Natural killer cell (primary cell): ENCODE data around the gene CTBP1. TPM values are rescaled to one million over a fixed set of nuclear protein-coding genes. Genes with fewer than 3 reads are reported as not detected.

Experiments
- ATAC-seq, 3 donors: fragments of 150-1000 bp in 2 of 3; fragments of 200-7000 bp in 1 of 3; cut with Tn5 transposase; 1 replicate in 1 of 3; 2 replicates in 2 of 3; pipeline ENCODE4 v1.10.0; 2021; ENCODE audit warnings: mild to moderate bottlenecking in 2 of 3, moderate library complexity in 2 of 3
- DNase-seq, 2 donors: peaks; one replicate each; pipeline versions ENCODE4 v3.0.0 to v3.0.0-alpha.2; 2013 to 2021; ENCODE audit warnings: mixed read lengths in 1 of 2
- H3K27ac ChIP-seq: one replicate; pipeline ENCODE4 v1.5.1; 2013; ENCODE audit warnings: mild to moderate bottlenecking, low read length
- H3K27me3 ChIP-seq: one replicate; pipeline ENCODE4 v1.6.1; 2013; ENCODE audit warnings: low read length; ENCODE audit not compliant: control insufficient read depth, insufficient read depth
- H3K36me3 ChIP-seq: one replicate; pipeline ENCODE4 v1.6.1; 2013; ENCODE audit warnings: low read length; ENCODE audit not compliant: control insufficient read depth, insufficient read depth
- H3K4me1 ChIP-seq: one replicate; pipeline ENCODE4 v1.6.1; 2013; ENCODE audit warnings: low read length; ENCODE audit not compliant: control insufficient read depth, insufficient read depth
- H3K4me3 ChIP-seq: one replicate; pipeline ENCODE4 v1.5.1; 2013; ENCODE audit warnings: low read length
- H3K9me3 ChIP-seq: one replicate; pipeline ENCODE4 v1.6.1; 2013; ENCODE audit warnings: low read length; ENCODE audit not compliant: control insufficient read depth, insufficient read depth
- H3K27ac Mint-ChIP-seq, 2 donors: one replicate each; pipeline ENCODE4 v1.8.0; 2022; ENCODE audit warnings: mild to moderate bottlenecking in 2 of 2, mixed read lengths in 2 of 2, moderate library complexity in 1 of 2
- H3K27me3 Mint-ChIP-seq, 2 donors: one replicate each; pipeline ENCODE4 v1.8.0; 2022; ENCODE audit warnings: low read depth in 2 of 2, mixed read lengths in 2 of 2
- H3K36me3 Mint-ChIP-seq: one replicate; pipeline ENCODE4 v1.8.0; 2022; ENCODE audit warnings: mixed read lengths
- H3K4me1 Mint-ChIP-seq, 2 donors: one replicate each; pipeline ENCODE4 v1.8.0; 2022; ENCODE audit warnings: mixed read lengths in 2 of 2
- H3K4me3 Mint-ChIP-seq: one replicate; pipeline ENCODE4 v1.8.0; 2022; ENCODE audit warnings: mild to moderate bottlenecking, moderate library complexity, mixed read lengths
- H3K9me3 Mint-ChIP-seq, 2 donors: one replicate each; pipeline ENCODE4 v1.8.0; 2022; ENCODE audit warnings: mixed read lengths in 2 of 2
- WGBS: methylation state at CpG from one replicate; pipeline ENCODE4 v1.1.7; 2013; ENCODE audit warnings: missing lambda C conversion rate; ENCODE audit not compliant: insufficient coverage; 5-methylcytosine and 5-hydroxymethylcytosine counted together
- intact Hi-C: fragments of 100-400 bp; cut with micrococcal nuclease; formaldehyde crosslinking; loops from one replicate; pipeline ENCODE4 v1.14.2; 2022
- total RNA-seq, 4 donors: library from RNA; stranded (reverse); fragments of 120-200 nt in 1 of 4; gene quantifications; one replicate each; pipeline versions ENCODE4 v1.2.3 to v1.2.4, GENCODE V29; 2013 to 2022
- TF ChIP-seq, protein P1 (sequence below): fragments of 200-600 bp; IDR thresholded peaks from one replicate; pipeline ENCODE4 v1.8.0; 2022; ENCODE audit warnings: antibody characterized with exemption

Gene CTBP1
- total RNA-seq, 3 donors from 2014 or later (not counting 1 experiment from before 2014, with no cell fraction given): 384 to 388 (median 388) TPM

DNA sequence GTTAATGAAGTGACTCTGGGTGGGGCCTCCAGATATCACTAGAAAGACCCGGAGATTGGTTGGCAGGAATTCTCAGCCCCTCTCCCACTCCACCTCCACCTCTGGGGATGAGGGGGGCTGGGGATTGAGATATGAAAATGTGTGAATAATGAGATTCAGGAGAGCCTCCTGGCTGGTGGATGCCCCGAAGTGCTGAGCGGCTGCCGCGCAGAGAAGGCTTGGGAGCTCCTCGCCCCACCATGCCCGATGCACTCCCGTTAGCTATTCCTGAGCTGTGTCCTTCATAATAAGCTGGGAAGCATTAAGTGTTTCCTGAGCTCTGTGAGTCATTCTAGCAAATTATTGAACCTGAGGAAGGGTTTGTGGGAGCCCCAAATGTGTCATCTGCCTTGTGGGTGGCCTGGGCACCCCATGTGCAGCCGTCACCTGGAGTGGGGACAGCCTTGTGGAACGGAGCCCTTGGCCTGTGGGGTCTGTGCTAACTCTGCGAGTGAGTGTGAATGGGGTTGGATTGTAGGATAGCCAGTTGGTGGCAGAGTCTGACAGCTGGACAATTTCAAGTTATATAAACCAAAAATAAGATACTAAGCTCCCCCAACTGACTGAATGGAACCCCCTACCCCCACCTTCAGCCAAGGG, 36.3 kb upstream of the CTBP1 start:
- H3K27ac Mint-ChIP-seq: no peak overlapping the region
- Histone ChIP-seq H3K4me3 (no peak overlapping the region), H3K27me3 (no peaks in the 10 kb centered on the region), H3K4me1 (peaks cover 9% of the 10 kb centered on the region), H3K36me3 (no peaks in the 10 kb centered on the region), H3K27ac (no peak overlapping the region), H3K9me3 (no peaks in the 10 kb centered on the region)
- TF ChIP-seq, protein P1, sequence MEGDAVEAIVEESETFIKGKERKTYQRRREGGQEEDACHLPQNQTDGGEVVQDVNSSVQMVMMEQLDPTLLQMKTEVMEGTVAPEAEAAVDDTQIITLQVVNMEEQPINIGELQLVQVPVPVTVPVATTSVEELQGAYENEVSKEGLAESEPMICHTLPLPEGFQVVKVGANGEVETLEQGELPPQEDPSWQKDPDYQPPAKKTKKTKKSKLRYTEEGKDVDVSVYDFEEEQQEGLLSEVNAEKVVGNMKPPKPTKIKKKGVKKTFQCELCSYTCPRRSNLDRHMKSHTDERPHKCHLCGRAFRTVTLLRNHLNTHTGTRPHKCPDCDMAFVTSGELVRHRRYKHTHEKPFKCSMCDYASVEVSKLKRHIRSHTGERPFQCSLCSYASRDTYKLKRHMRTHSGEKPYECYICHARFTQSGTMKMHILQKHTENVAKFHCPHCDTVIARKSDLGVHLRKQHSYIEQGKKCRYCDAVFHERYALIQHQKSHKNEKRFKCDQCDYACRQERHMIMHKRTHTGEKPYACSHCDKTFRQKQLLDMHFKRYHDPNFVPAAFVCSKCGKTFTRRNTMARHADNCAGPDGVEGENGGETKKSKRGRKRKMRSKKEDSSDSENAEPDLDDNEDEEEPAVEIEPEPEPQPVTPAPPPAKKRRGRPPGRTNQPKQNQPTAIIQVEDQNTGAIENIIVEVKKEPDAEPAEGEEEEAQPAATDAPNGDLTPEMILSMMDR: no peak
- intact Hi-C loops: loop anchor here (5.0 kb wide), 1 partner anchor 62 kb away; the partner anchor contains the start of gene UVSSA
- no peaks in the 10 kb centered on the region for H3K27me3 Mint-ChIP-seq
- no peak overlapping the region for H3K4me3 Mint-ChIP-seq
- peaks cover under 1% of the 10 kb centered on the region in 2 donors for H3K4me1 Mint-ChIP-seq
- H3K9me3 Mint-ChIP-seq: no peaks in the 10 kb centered on the region
- 79% methylated on average over 9 of the region's 11 CpGs for WGBS
- DNase-seq (no peak), ATAC-seq (no peak)
- no peaks in the 10 kb centered on the region for H3K36me3 Mint-ChIP-seq

- H3K27ac Mint-ChIP-seq: no peak overlapping the region
Observed at GRCh38 chr4:1283711-1284110, 34.8 kb upstream of the CTBP1 start.

DNA sequence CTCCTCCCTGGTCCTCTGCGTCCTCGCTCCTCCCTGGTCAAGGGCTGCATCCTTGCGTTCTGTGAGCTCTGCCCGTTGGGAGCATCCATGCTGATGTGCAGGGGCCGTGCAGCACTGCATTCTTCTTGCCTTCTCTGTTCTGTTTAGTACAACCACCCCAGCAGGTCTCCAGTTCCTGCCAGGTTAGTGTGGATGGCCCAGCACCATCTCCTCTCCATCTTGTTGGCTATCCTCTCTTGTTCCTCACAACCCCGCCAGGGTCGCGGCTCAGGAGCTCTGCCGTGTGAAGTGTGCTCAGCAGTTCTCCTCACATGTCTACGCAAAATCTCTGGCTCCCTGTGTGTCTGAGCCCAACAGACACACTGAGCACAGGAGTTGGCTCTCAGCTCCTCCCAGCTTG, 30.3 kb upstream of the CTBP1 start:
- Mint-ChIP-seq H3K27ac (no peak overlapping the region), H3K36me3 (no peaks in the 10 kb centered on the region), H3K9me3 (no peaks in the 10 kb centered on the region), H3K27me3 (peaks cover 0 to 5% of the 10 kb centered on the region in 2 donors), H3K4me1 (no peaks in the 10 kb centered on the region), H3K4me3 (no peak overlapping the region)
- TF ChIP-seq, protein P1: no peak
- DNase-seq (no peak), ATAC-seq (no peak)
- Histone ChIP-seq H3K4me1 (no peaks in the 10 kb centered on the region), H3K36me3 (no peaks in the 10 kb centered on the region), H3K27me3 (no peaks in the 10 kb centered on the region), H3K27ac (no peak overlapping the region), H3K9me3 (no peaks in the 10 kb centered on the region), H3K4me3 (no peak overlapping the region)
- WGBS: 91% methylated on average over 10 of the region's 10 CpGs
- intact Hi-C loops: no loop called here

More at GRCh38 chr4:1283711-1284110, 34.8 kb upstream of the CTBP1 start:
- no peak overlapping the region for H3K4me3 Mint-ChIP-seq
- H3K27ac ChIP-seq: no peak overlapping the region
- WGBS: 96% methylated on average over 7 of the region's 9 CpGs
- H3K4me3 ChIP-seq: no peak overlapping the region
- H3K36me3 ChIP-seq: no peaks in the 10 kb centered on the region
- peaks cover 0 to 5% of the 10 kb centered on the region in 2 donors for H3K27me3 Mint-ChIP-seq
- H3K4me1 Mint-ChIP-seq: no peaks in the 10 kb centered on the region
- no peaks in the 10 kb centered on the region for H3K9me3 Mint-ChIP-seq
- ATAC-seq: no peak
- no peaks in the 10 kb centered on the region for H3K27me3 ChIP-seq
- intact Hi-C loops: no loop called here
- TF ChIP-seq, protein P1: no peak
- H3K4me1 ChIP-seq: peaks cover 2% of the 10 kb centered on the region
- H3K36me3 Mint-ChIP-seq: no peaks in the 10 kb centered on the region
- H3K9me3 ChIP-seq: no peaks in the 10 kb centered on the region
- no peak for DNase-seq
